22Rv1 (cell line): ENCODE data around the gene TOP1.

Source experiments
- H3K27ac ChIP-seq: fragments of 450-650 bp; 2 replicates; pipeline ENCODE4 v1.5.1; 2017
- CTCF ChIP-seq: fragments of 450-650 bp; IDR thresholded peaks from 2 replicates; pipeline ENCODE4 v1.5.1; 2017; ENCODE audit warnings: mild to moderate bottlenecking
- ZFX ChIP-seq: fragments of 450-650 bp; IDR thresholded peaks from 2 replicates; pipeline ENCODE4 v1.6.1; 2017; ENCODE audit warnings: antibody characterized with exemption, borderline replicate concordance

Gene TOP1

GRCh38 chr20:41037179-41037578 is 8.6 kb downstream of the TOP1 start:
- TF ChIP-seq ZFX: no peak
- no peak for TF ChIP-seq CTCF

GRCh38 chr20:41038149-41038877 is 9.7 kb downstream of the TOP1 start:
- no peak for TF ChIP-seq CTCF
- no peak for TF ChIP-seq ZFX
- no peak overlapping the region for H3K27ac ChIP-seq

More at GRCh38 chr20:41037179-41037578, 8.6 kb downstream of the TOP1 start:
- no peak overlapping the region for H3K27ac ChIP-seq

GRCh38 chr20:41038878-41039404 is 10.3 kb downstream of the TOP1 start:
- TF ChIP-seq ZFX (no peak), CTCF (no peak)
- H3K27ac ChIP-seq: no peak overlapping the region

- H3K27ac ChIP-seq: no peak overlapping the region
- TF ChIP-seq ZFX: no peak
- TF ChIP-seq CTCF: no peak
Observed at GRCh38 chr20:41040855-41041254, 12.2 kb downstream of the TOP1 start.

- H3K27ac ChIP-seq: no peak overlapping the region
- no peak for TF ChIP-seq CTCF
Observed at GRCh38 chr20:41041693-41042092, 13.1 kb downstream of the TOP1 start.

GRCh38 chr20:41044409-41045062 is 15.9 kb downstream of the TOP1 start:
- H3K27ac ChIP-seq: no peak overlapping the region
- no peak for TF ChIP-seq CTCF
- TF ChIP-seq ZFX: no peak

GRCh38 chr20:41045671-41046070 is 17.0 kb downstream of the TOP1 start:
- no peak overlapping the region for H3K27ac ChIP-seq
- no peak for TF ChIP-seq CTCF
- no peak for TF ChIP-seq ZFX
